Activated T-cell treated with anti-CD3 and anti-CD28 coated beads for 4 hours (primary cell): Measurements from ENCODE around the gene COL9A1.

Experiments
- DNase-seq: peaks from one replicate; pipeline ENCODE4 v3.0.0-alpha.2; 2020

The COL9A1 gene

GRCh38 chr6:70221715-70222438 is 81.0 kb downstream of the COL9A1 start:
- no peak for DNase-seq

- DNase-seq, result no peak
Observed at GRCh38 chr6:70221025-70221714, 81.7 kb downstream of the COL9A1 start.

GRCh38 chr6:70219943-70220613 is 82.8 kb downstream of the COL9A1 start:
- DNase-seq, result no peak

- DNase-seq, result no peak
Observed at GRCh38 chr6:70216767-70217166, 86.1 kb downstream of the COL9A1 start.

GRCh38 chr6:70215460-70216108 is 87.3 kb downstream of the COL9A1 start:
- DNase-seq, result no peak

- no peak for DNase-seq
Observed at GRCh38 chr6:70210462-70210861, 92.4 kb downstream of the COL9A1 start.

- no peak for DNase-seq
Observed at GRCh38 chr6:70208235-70208790, 94.6 kb downstream of the COL9A1 start.

GRCh38 chr6:70198785-70199184 is 104.1 kb downstream of the COL9A1 start:
- DNase-seq, result no peak

GRCh38 chr6:70196531-70196930 is 106.4 kb downstream of the COL9A1 start:
- DNase-seq, result no peak

- DNase-seq, result no peak
Observed at GRCh38 chr6:70194421-70194820, 108.5 kb downstream of the COL9A1 start.

GRCh38 chr6:70188202-70188601 is 114.7 kb downstream of the COL9A1 start:
- no peak for DNase-seq

GRCh38 chr6:70186461-70186860 is 116.4 kb downstream of the COL9A1 start:
- no peak for DNase-seq

- no peak for DNase-seq
Observed at GRCh38 chr6:70184723-70185122, 118.2 kb downstream of the COL9A1 start.

GRCh38 chr6:70183538-70183937 is 119.3 kb downstream of the COL9A1 start:
- DNase-seq, result no peak

GRCh38 chr6:70180901-70181599 is 121.8 kb downstream of the COL9A1 start:
- DNase-seq, result no peak

- no peak for DNase-seq
Observed at GRCh38 chr6:70180183-70180900, 122.5 kb downstream of the COL9A1 start.

GRCh38 chr6:70176842-70177550 is 125.9 kb downstream of the COL9A1 start:
- DNase-seq, result no peak

- DNase-seq, result no peak
Observed at GRCh38 chr6:70175770-70176169, 127.1 kb downstream of the COL9A1 start.

- no peak for DNase-seq
Observed at GRCh38 chr6:70172252-70172651, 130.6 kb downstream of the COL9A1 start.

- DNase-seq, result no peak
Observed at GRCh38 chr6:70171236-70171635, 131.6 kb downstream of the COL9A1 start.
